Activated CD4-positive, alpha-beta T cell treated with anti-CD3 and anti-CD28 coated beads for 24 hours (primary cell): ENCODE measurements around the gene CSNK1G1.
"Not testable (repeated sequence)": the region's sequence is repeated elsewhere in the genome, so short reads cannot be mapped to it uniquely, and the experiment has no call there.

Experiments
- DNase-seq, 2 donors: peaks; one replicate each; pipeline ENCODE4 v3.0.0-alpha.2; 2020; ENCODE audit warnings: low read depth in 2 of 2

Gene CSNK1G1

GRCh38 chr15:64355944-64356709 lies at the start of gene CSNK1G1:
Gene CSNK1G1 (minus strand): TSS chr15:64356173. CDS start chr15:64300499, 55,674 bp downstream.
- peak; percentile 83 to 90 for DNase-seq

GRCh38 chr15:64400583-64400982 lies 44.6 kb upstream of the CSNK1G1 start:
- no peak for DNase-seq

DNA sequence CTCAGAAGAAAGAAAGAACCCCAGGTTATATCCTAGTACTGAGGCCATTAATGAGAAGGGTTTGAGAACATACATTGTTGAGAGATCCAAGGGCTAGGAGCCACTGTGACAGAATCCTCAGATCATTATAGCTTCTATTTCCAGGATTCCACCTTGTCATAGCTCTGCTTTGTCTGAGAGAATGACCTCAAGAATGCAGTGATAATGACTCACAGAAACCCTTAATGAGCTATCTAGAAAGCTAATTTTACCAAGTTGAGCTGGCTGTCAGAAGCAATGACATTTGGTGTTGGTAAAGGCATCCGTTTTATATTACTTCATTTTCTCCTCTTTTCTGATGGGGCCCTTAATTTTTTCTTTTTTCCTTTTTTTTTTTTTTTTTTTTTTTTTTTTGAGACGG lies 42.6 kb upstream of the CSNK1G1 start:
- no peak for DNase-seq

DNA sequence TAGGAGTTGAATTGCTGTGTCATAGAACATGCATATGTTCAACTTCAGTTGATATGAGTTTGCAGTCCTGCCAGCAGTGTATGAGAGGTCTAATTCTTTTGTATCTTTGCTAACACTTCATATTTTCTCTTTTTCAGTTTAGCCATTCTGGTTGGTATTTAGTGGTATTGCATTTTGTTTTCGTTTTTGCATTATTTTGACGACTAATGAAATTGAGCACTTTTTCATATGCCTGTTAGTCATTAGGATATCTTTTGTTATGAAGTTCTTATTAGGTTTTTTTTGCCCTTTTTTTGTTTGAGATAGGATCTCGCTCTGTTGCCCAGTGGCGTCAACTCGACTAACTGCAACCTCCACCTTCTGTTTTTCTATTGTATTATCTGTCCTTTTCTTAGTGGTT lies 40.8 kb upstream of the CSNK1G1 start:
- DNase-seq = no peak

DNA sequence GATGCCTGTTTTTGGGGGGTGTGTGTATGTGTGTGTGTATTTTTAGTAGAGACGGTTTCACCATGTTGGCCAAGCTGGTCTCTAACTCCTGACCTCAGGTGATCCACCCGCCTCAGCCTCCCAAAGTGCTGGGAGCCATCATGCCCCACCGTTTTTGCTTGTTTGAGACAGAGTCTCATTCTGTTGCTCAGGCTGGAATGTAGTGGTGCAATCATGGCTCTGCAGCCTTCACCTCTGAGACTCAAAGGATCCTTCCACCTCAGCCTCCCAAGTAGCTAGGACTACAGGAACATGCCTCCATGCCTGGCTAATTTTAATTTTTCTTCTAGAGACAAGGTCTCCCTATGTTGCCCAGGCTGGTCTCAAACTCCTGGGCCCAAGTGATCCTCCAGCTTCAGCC lies 36.5 kb upstream of the CSNK1G1 start:
- not testable (repeated sequence) for DNase-seq

GRCh38 chr15:64389036-64389435 lies 33.1 kb upstream of the CSNK1G1 start:
- no peak for DNase-seq

- peak; percentile 93 to 94 for DNase-seq
Measured at GRCh38 chr15:64387562-64388168, 31.7 kb upstream of the CSNK1G1 start, which contains the start of gene TRIP4. Gene TRIP4 (plus strand): TSS chr15:64387836. CDS start chr15:64387864, 28 bp downstream.

- no peak for DNase-seq
Measured at GRCh38 chr15:64386291-64386690, 30.3 kb upstream of the CSNK1G1 start.

GRCh38 chr15:64383760-64384159 lies 27.8 kb upstream of the CSNK1G1 start:
- DNase-seq = no peak

DNA sequence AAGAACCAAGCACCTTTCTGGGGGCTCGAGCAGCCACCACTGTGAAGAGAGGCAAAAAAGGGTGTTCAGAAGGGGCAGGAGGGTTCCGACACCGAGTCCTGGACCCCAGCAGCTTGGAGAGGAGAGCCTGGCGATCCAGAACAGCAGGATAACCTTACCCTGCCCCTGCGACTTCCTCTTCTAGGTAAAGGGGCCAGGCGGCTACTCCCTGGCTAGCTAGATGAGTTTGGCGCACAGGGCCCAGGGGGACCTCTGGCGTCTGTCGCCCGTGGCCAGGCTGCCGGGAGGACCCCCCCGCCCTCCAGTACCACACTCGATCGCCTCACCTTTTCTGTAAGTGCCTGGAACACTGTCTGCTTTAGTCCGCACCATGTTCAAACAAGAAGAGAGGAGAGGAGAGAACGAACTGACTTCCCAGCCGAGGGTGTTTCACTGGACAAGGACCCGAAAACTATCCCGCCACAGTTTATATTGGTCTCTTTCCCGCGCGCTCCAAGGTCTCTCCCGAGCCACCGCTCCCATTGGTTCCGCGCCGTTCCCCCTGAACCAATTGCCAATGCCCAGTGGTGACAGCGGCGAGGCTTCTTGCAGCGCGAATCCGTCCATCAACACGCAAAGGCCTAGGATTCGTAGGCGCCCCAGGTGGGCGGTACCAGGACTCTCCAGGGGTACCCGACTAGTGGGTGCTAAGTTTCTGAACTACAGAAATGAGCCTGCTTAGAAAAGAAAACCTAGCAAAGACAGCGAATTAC lies 25.2 kb upstream of the CSNK1G1 start, which contains the start of gene PCLAF:
TSS of gene PCLAF (minus strand) at position 442 of the 752 bp plus-strand sequence. CDS start at position 372, 70 bp downstream.
- DNase-seq = peak; percentile 86 to 92

DNA sequence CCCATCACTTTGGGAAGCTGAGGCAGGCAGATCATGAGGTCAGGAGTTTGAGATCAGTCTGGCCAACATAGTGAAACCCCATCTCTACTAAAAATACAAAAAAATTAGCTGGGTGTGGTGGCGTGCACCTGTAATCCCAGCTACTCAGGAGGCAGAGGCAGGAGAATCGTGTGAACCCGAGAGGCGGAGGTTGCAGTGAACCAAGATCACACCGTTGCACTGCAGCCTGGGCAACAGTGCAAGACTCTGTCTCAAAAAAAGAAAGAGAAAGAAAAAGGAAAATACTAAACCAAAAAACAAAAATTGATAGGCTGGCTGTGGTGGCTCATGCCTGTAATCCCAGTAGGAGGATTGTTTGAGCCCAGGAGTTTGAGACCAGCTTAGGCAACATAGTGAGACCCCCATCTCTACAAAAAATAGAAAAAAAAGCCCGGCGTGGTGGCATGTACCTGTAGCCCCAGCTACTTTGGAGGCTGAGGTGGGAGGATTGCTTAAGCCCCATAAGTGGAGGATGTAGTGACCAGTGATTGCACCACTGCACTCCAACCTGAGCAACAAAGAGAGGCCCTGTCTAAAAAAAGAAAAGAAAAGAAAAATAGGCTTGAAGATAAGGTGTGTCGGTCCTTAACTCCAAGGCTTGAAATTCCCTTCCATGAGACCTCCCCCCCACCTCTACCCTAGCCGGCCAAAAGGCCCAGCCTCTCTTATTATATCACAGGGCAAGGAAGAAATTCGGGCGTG lies 24.3 kb upstream of the CSNK1G1 start:
- not testable (repeated sequence) for DNase-seq

- no peak for DNase-seq
Measured at GRCh38 chr15:64379216-64379960, 23.4 kb upstream of the CSNK1G1 start.

DNA sequence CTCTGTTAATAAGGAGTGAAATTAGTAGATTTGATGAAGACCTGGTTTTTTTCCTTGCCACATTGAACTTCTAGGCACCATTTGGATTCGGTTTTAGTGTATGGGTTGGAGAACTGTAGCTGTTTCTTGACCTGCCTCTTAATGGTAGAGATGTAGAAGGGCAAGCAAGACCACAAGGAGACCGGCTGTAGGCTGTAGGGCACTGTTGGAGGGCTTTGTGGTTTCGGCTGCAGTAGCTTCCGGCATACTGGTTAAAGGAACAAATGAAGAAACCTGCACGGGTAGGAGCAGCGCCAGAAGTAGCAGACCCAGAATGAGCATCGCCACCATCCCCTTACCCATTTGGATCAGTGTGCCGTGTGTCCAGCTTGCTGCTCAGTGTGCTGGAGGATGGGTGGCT lies 17.4 kb upstream of the CSNK1G1 start:
- DNase-seq = no peak

GRCh38 chr15:64371383-64371782 lies 15.4 kb upstream of the CSNK1G1 start:
- not testable (repeated sequence) for DNase-seq

DNA sequence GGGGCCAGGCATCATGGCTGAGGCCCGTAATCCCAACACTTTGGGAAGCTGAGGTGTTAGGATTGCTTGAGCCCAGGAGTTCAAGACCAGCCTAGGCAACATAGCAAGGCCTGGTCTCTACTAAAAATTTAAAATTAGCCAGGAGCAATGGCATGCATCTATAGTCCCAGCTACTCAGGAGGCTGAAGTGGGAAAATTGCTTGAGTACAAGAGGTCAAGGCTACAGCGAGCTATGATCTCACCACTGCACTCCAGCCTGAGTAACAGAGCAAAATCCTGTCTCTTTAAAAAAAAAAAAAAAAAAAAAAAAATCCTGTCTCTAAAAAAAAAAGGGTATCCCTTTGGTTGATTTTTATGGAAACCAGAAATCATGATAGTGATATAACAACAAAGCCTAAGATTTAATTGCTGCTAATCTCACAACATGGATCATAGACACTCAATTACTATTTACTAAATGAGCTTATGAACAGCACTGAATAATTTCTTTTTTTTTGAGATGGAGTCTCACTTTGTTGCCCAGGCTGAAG lies 13.2 kb upstream of the CSNK1G1 start:
- no peak for DNase-seq

DNA sequence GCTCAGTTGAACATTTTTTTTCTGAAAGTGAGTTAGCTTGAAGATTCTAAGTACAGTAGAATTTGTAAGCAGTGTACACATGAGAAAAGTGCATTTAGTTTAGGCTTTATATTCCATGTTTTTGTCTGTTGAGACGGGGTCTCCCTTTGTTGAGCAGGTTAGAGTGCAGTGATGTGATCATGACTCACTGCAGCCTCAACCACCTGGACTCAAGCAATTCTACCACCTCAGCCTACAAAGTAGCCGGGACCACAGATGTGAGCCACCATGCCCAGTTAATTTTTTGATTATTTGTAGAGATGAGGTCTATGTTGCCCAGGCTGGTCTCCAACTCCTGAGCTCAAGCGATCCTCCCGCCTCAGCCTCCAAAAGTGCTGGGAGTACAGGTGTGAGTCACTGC lies 5.3 kb upstream of the CSNK1G1 start:
- no peak for DNase-seq

DNA sequence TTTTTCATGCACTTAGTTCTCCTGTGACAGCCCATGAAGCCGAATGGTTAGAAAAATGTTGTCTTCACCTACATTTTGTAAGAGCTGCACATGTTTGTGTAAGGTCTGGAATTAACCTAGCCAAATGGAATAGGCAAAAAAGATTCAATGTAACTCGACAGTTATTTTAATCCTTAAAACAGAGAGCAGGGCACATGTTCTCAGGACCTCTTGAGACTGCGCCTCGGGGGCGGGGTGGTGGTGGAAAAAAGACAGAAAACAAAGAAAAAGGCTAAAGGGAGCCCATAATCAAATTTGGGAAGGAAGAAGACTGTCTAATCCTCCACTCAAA lies 702 bp upstream of the CSNK1G1 start:
- DNase-seq = no peak

GRCh38 chr15:64355348-64355943 lies 527 bp downstream of the CSNK1G1 start:
- peak; percentile 11 to 18 for DNase-seq

DNA sequence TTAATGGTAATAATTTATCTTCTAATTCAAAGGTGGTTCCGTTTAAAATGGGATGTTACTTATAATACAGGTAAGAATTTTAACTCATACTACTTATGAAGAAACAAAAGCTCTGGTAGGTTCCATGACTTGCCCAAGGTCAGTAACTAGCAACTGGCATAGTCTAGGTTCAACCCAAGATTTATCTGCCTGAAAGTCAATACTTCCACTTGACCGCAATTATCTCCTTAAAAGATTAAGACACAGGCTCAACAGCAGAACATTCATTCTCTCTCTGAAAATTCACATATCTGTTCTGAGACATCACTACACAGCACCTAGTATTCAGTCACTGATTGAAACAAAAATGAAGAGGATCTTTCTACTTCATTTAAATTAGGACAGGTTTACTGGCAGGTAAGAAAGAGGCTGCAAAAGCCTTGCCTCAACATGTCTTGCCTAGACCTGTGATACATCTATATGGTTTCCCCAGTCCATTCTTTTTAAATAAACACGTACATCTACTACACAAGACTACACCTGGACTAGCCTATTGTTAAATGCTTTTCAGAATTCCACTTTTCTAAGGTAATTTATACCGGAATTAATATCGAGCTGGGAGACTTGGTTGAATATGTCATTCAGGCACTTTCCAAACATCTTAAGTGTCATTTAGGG lies 1.2 kb downstream of the CSNK1G1 start:
- no peak for DNase-seq

GRCh38 chr15:64351265-64351664 lies 4.7 kb downstream of the CSNK1G1 start:
- no peak for DNase-seq
